NCI-H2029 (cell line): Measurements from ENCODE around the gene SOBP.
A peak's percentile ranks its signal among the peaks of the same experiment; 100 is the strongest.
"Not testable (repeated sequence)": the region's sequence is repeated elsewhere in the genome, so short reads cannot be mapped to it uniquely, and the experiment has no call there.

ENCODE experiments used
- DNase-seq: peaks from one replicate; lab custom pipeline; 2025; lab: John Stamatoyannopoulos, UW

Gene SOBP, protein sequence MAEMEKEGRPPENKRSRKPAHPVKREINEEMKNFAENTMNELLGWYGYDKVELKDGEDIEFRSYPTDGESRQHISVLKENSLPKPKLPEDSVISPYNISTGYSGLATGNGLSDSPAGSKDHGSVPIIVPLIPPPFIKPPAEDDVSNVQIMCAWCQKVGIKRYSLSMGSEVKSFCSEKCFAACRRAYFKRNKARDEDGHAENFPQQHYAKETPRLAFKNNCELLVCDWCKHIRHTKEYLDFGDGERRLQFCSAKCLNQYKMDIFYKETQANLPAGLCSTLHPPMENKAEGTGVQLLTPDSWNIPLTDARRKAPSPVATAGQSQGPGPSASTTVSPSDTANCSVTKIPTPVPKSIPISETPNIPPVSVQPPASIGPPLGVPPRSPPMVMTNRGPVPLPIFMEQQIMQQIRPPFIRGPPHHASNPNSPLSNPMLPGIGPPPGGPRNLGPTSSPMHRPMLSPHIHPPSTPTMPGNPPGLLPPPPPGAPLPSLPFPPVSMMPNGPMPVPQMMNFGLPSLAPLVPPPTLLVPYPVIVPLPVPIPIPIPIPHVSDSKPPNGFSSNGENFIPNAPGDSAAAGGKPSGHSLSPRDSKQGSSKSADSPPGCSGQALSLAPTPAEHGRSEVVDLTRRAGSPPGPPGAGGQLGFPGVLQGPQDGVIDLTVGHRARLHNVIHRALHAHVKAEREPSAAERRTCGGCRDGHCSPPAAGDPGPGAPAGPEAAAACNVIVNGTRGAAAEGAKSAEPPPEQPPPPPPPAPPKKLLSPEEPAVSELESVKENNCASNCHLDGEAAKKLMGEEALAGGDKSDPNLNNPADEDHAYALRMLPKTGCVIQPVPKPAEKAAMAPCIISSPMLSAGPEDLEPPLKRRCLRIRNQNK

DNA sequence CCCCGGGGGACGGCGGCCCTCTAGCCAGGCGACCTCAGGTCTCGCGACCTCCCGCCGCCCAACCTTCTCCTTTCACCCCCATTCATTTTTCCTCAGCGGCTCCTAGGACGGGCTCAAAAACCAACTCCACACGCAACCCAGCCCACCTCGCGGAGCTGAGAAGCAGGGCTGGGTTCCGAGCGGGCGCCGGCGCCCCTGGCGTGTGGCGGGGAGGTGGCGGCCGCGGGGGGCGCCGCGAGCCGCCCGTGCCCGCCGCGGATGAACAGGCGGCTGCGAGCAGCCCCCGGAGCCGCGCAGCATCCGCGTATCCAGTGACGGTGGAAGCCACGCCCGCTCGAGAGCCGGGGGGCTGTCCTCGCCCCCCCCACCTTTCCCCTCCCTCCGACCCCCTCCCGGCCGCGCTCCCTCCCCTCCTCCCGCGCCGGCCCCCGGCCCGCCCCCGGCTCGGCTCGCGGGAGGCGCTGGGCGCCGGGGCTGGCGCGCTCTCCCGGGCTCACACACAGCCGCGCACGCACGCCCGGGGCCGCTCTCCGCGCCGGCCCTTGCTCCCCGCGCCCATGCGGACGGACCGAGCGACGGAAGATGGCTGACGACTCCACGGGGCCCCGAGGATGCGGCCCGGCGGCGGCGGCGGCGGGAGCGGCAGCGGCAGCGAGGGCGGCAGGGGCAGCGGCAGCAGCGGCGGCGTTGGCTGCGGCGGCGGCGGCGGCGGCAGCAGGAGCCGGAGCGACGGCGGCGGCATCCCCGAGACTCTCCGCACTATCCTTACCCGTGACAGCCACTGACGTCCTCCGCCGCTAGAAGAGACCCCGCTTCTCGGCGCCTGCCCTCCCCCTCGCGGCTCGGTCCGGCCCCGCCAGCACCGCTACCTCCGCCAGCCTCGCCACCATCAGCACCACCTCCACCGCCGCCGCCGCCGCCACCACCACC lies at the start of gene SOBP:
Gene SOBP, plus strand, starts transcription at position 482 of the 930 bp plus-strand sequence. CDS start 500 bp downstream, outside the sequence.
- DNase-seq = no peak

DNA sequence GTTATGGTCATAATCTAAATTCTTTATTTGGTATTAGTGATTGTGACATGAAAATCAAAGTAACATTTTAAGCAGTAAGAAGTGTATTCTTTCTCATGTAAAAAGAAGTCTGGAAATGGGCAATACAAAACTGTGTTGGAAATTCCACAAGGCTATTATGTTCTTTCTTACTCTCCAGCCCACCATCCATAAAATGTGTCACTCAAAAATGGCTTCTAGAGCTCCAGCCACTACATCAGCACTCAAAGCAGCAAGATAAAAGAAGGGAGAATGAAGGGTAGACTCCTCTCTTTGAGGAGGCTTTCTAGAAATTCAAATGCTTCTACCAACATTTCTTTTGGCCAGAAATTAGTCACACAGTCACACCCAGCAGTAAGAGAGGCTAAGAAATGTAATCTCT lies 49.0 kb upstream of the SOBP start:
- DNase-seq = no peak

DNA sequence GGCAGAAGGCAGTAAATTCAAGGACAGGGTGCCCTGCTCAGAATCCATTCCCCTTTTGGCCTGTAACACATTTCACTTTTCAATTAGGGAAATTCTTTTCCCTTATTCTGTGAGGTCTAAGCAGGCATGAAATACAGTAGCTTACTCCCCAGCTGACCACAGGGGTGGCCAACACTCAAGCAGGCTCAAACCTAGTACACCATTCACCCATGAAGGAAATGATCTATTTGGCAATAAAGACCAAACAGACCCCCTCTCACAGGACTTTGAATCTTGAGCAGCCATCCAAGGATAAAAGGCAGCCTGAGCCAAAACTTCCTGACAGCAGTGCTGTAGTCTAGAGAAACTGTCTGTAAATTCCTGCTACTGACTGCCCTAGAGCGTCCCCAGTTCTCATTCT lies 48.2 kb upstream of the SOBP start:
- DNase-seq = no peak

DNA sequence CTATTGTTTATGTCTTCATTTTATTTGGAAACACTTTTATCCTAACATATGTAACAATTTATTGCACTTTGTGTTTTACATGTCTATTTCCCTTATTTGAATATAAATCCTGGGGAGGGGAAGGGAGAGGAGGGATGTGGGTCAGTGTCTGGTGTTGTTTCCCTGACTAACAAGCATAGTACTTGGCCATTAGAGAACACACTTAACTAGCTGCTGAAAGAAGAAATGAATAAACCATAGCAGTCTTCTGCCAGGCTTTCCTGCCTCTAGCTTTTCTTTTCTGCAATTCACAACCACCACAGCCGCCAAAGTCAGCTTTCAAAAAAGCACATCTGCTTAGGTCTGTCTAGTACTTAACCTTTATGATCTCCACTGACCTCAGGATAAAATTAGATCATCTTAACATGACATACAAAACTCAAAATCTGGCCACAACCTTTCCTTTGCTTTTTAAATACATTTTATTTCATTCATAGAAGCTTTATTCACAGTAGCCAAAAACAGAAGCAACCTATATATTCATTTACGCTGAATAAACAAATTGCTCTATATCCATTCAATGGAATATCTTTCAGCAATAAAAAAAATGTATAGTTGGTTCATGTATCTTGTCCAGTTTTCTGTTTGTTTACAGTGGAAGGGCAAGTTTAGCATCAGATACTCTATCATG lies 46.8 kb upstream of the SOBP start:
- no peak for DNase-seq

DNA sequence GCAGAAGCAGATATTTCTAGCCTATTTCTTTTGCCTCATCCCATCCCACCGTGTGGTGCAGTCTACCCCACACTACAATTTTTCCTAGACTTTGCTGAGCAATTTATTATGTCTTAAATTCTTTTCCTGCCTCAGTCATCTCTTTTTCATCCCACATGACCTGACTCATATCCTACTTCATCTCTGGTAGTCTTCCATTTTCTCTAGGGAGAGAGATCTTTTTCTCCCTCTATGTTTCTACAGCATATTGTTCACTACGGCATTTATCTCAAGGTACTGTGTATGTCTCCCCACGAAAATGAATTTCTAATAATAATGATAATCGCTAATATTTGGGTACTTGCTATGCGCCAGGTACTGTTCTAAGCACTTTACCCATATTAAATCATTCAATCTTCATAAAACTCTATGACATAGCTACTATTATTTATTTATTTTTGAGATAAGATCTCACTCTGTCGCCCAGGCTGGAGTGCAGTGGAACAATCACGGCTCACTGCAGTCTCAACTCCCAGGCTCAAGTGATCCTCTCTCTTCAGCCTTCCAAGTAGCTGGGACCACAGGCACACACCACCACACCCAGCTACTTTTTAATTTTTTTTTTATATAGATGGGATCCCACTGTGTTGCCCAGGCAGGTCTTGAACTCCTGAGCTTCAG lies 46.2 kb upstream of the SOBP start:
- no peak for DNase-seq

DNA sequence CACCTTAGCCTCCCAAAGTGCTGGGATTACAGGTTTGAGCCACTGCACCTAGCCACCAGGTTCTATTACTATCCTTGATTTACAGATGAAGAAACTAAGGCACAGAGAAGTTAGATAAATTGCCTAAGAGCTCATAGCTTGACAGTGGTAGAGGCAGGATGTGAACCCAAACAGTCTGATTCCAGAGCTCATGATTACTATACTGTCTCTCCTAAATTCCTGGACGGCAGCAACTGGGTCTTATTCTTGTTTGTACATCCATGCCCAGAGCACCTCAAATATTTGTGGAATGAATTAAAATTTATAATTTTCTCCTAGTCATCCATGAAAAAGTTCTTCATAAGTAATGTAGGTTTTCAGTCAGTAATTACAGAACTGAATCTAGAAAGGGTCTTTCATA lies 45.6 kb upstream of the SOBP start:
- no peak for DNase-seq

DNA sequence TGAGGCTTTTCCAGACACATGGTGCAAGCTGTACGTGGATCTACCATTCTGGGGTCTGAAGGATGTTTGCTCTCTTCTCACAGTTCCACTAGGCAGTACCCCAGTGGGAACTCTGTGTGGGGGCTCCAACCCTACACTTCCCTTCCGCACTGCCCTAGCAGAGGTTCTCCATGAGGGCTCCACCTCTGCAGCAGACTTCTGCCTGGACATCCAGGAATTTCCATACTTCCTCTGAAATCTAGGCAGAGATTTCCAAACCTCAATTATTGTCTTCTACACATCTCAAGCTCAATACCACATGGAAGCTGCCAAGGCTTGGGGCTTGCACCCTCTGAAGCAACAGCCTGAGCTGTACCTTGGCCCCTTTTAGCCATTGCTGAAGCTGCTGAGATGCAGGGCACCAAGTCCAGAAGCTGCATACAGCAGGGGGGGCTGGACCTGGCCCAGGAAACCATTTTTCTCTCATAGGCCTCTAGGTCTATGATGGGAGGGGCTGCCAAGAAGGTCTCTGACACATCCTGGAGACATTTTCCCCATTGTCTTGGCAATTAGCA lies 42.2 kb upstream of the SOBP start:
- DNase-seq = no peak

DNA sequence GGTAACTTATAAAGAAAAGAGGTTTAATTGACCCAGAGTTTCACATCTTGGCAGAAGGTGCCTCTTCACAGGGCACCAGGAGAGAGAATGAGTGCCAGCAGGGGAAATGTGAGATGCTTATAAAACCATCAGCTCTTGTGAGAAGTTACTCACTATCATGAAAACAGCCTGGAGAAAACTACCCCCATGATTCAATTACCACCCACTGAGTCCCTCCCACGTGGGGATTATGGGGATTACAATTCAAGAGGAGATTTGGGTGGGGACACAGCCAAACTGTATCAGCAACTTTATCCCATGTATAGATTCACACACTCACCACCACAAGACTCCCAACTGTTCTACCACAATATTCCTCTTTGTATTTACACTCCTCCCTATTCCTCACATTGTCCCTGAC lies 41.1 kb upstream of the SOBP start:
- no peak for DNase-seq

DNA sequence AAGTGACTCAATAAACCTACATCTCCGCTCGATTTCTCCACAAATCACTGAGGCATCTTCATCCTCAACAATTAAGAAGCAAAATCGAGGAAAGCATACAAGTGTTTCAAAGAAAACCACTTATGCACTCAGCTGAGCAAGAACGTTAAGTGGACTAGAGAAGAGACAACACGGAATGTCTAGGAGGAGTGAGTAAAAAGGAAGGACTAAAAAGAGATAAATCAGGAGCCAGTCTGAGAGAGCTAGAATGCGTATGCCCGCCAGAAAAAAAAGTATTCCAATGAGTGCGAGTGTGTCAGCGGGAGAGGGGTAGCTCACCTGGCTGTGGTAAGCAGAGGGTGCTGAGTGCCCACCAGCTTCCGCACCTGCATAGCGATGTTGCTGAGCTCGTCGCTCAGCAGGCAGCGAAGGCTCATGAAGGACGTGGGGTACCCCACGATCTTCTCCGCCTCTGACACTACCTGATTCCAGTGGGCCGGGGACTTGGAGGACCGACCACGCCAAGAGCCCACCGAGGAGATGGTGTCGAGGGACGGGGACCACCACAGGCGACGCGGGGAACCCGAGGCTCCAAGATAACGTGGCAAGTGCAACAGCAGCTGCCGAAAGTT lies 31.1 kb upstream of the SOBP start:
- peak; percentile 13 for DNase-seq

DNA sequence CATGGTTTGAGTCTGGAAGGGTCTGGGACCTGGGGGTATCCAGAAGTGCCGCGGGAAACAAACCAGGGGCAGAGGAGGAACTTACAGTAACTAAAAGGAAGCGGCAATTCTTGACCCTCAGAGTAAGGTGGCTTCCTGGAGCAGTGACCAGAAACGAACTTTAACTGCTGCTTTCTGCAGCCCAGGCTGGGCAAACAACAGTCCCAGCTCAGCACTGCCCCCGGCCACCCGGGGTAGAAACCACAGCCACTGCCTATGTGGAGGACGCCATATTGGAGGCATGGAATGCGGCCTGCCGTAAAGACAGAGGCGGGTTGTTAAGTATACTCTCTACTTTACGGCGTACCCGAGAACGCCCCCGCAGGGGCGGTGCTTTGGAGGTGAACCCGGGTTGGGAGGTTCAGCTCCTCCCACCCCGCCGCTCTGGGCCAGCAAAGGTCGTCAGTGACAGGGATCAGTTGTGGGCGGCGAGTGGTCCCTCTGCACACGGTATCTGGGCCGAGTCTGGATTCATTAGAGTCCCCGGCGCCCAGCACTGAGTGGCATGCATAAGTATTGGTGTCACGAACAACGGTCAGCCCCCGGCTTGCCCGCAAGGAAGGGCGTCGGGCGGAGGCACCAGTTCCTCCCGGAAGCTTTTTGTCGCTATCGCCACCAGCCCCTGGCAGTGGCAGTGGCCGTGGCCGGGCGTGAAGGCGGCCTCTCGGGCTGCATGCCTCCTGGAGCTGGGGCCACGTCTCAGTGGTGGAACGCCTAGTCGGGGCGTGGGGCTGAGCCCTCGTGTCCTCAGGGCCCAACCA lies 30.4 kb upstream of the SOBP start, which contains the start of gene PDSS2:
Gene PDSS2, minus strand, starts transcription at position 282 of the 800 bp plus-strand sequence. Its CDS starts 279 bp downstream, at position 3.
- DNase-seq = peak; percentile 99

DNA sequence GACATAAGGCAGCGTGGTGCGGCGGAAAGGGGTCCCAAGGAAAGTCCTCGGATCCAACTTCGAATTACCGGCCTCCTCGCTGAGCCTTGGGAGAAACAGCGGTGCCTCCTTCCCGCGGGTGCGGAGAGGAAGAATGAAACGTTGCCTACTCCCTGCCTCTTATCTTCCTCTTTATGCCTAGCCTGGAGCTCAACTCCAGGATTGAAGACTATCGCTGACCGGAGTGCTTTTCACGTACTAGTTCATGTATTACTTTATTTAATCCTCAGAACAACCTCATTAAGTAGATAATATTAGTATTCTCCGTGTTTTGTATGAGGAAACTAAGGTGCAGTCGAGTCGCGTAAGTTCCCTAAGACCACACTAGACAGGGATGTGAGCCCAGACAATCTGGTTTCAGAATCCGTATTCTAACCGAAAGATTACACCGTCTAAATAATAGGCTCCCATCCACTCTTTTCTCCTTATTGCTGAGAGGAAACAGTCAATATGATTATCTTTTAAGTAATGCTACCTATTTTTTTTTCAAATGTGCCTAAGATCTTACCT lies 29.8 kb upstream of the SOBP start:
- DNase-seq = no peak

DNA sequence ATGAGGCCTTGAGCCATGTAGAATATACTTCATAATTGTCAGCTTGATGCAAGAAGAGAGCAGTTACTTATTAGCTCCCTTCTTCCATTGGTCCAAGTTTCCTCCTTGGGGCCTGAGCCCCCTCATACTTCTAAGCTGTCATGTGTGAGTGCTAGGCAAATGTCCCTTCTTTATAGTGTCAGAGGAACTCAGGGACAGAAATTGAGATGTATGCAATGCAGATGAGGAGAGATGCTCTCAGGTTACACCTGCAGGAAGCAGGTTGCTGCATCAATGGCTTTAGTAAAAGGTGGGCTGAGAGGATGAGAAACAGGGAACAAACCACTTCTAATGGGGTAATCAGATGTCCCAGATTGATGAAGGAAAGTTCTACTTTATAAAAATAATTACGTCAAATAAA lies 23.9 kb upstream of the SOBP start:
- no peak for DNase-seq

DNA sequence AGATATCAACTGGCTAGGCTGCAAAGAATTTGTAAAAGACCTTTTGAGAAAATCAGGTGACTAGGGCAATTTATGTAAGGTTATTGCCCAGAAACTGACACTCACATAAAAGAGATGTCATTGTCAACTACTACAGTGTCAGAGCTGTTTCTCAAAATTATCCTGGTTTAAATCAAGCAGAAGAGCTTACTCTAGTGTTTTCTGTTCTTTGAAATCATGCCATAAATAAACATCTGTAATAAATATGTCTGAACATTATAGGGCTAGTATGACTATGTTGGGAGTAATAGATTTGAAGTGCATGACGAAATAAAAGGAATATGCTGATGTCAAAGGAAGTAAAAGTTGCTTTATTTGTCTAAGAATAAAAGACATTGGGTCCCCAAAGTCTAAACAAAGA lies 19.6 kb upstream of the SOBP start:
- no peak for DNase-seq

DNA sequence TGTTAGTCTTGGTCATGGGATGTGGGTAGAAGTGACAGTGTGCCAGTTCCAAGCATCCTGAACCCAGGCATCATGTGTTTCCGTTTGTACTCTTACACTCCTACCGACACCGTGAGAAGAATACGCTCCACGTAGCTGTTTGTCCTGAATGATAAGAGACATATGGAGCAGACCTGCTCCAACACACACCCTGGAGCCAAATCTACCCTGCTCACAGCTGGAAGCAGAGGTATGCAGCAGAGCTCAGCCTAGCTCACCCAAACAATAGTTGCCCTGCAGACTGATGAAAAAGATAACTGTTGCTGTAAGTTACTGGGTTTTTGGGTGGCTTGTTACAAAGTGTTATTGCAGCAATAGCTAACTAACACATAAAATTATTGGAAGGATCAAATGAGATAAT lies 16.3 kb upstream of the SOBP start:
- DNase-seq = no peak

DNA sequence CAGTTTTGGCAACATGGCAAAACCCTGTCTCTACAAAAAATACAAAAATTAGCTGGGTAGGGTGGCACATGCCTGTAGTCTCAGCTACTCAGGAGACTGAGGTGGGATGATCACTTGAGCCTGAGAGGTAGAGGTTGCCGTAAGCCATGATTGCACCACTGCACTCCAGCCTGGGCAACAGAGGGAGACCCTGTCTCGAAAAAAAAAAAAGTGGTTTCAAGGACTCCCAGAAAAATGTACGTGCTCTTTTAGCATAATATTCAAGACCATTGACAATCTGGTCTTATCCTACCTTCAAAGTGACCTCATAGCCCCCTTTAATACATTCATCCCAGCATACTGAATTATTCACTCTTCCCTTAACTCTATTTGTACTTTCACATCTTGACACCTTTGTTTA lies 14.6 kb upstream of the SOBP start:
- DNase-seq = not testable (repeated sequence)

DNA sequence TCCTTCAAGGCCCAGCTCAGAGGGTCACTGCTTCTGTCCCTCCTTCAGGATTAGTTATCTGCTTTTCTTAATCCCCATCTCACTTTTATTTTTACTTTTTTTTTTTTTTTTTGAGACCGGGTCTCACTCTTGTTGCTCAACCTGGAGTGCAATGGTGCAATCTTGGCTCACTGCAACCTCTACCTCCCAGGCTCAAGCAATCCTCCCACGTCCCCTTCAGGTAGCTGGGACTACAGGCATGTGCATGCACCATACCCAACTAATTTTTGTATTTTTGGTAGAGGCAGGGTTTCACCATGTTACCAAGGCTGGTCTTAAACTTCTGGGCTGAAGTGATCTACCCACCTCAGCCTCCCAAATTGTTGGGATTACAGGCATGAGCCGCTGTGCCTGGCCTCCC lies 14.1 kb upstream of the SOBP start:
- not testable (repeated sequence) for DNase-seq

DNA sequence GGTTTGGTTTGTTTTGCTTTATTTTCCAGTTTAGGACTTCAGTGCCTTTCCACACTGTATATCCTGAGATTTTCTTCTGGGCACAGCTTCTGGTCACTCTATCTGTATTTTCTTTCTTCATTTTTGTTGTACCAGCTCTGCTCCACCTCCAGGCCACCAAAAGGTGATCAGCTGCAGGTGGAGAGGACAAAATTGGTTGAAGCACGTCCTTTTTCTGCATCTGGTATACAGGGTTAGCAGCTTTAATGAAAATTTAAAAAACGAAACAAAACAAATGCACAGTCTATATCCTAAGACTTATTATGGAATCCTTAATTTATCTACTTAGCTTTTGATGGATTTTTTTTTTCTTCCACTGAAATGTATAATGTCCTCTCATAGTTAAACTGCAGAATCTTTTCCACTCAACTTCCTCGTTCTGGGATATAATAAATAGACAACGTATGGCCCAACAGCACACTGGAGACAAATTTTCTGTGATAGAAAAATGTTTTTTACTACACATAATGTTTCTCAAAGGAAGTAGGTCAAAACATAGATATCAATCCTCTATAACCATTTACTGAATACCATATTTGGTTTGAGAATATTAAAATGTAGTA lies 10.7 kb upstream of the SOBP start:
- DNase-seq = no peak

DNA sequence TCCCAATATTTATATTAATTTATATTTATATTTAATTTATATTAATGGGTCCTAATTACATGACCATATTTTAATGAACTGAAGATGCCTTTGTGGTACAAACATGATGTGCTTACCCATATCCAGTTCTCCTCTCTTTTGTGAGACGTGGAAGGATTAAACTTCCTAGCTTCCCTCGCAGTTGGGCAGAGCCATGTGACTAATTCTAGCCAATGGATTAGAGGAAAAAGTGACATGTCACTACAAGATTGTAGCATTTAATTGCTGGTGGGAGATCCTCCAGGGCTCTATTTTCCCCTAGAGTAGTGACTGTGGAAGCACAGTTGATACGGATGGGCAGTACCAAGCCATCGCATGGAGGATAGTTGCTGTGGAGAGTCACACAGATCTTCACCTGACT lies 4.8 kb upstream of the SOBP start:
- no peak for DNase-seq
